IMR-90 (cell line): ENCODE results near the gene MICAL3. TPM values are rescaled to one million over a fixed set of nuclear protein-coding genes. Genes with fewer than 3 reads are reported as not detected.

Experiments used
- ATAC-seq: fragments of 200-7000 bp; cut with Tn5 transposase; 2 replicates; pipeline ENCODE4 v1.9.1; 2020; ENCODE audit warnings: low read depth, mild to moderate bottlenecking, moderate library complexity
- BruUV-seq: library from RNA; stranded (reverse); fragments of 400-500 nt; replicated peaks from 2 replicates; lab custom pipeline; 2021; lab: Mats Ljungman, UMichigan
- CTCF ChIA-PET: fragments of 300-600 bp; formaldehyde crosslinking; extraction: SDS; loops from one replicate; lab custom pipeline; 2021; ENCODE audit warnings: antibody characterized with exemption; lab: Yijun Ruan, JAX
- POLR2A ChIA-PET: fragments of 300-600 bp; sonication (Branson Sonifier 250); formaldehyde crosslinking; loops from one replicate; lab custom pipeline; 2022; ENCODE audit warnings: antibody characterized with exemption; ENCODE audit not compliant: unreplicated experiment; lab: Charles Lee
- DNase-seq: peaks from one replicate; pipeline ENCODE4 v3.0.0; 2013
- H2AFZ ChIP-seq: replicated peaks from 2 replicates; pipeline ENCODE3; 2013; ENCODE audit warnings: low read length, mild to moderate bottlenecking; ENCODE audit not compliant: poor library complexity
- H2AK5ac ChIP-seq: 2 replicates; pipeline ENCODE4 v1.6.1; 2013; ENCODE audit warnings: low read depth, low read length, inconsistent platforms
- H2AK9ac ChIP-seq: replicated peaks from 2 replicates; pipeline ENCODE3; 2013; ENCODE audit warnings: mild to moderate bottlenecking, low read depth, low read length, moderate library complexity; ENCODE audit not compliant: poor library complexity
- H2BK120ac ChIP-seq: 2 replicates; pipeline ENCODE4 v1.6.1; 2013; ENCODE audit warnings: low read depth, low read length, inconsistent platforms
- H2BK15ac ChIP-seq: 3 replicates; pipeline ENCODE4 v1.6.1; 2013; ENCODE audit warnings: low read depth, low read length, inconsistent platforms
- H2BK20ac ChIP-seq: 2 replicates; pipeline ENCODE4 v1.6.1; 2013; ENCODE audit warnings: low read depth, mild to moderate bottlenecking, inconsistent platforms, low read length, moderate library complexity
- H2BK5ac ChIP-seq: 2 replicates; pipeline ENCODE4 v1.6.1; 2013; ENCODE audit warnings: mild to moderate bottlenecking, low read depth, low read length, inconsistent platforms; ENCODE audit not compliant: poor library complexity, severe bottlenecking
- H3K14ac ChIP-seq: replicated peaks from 2 replicates; pipeline ENCODE4 v1.6.1; 2013; ENCODE audit warnings: low read depth, low read length, inconsistent platforms
- H3K18ac ChIP-seq: 2 replicates; pipeline ENCODE4 v1.6.1; 2013; ENCODE audit warnings: low read depth, low read length, control low read depth
- H3K23ac ChIP-seq: 2 replicates; pipeline ENCODE4 v1.6.1; 2013; ENCODE audit warnings: low read depth, low read length, inconsistent platforms
- H3K27ac ChIP-seq: 2 replicates; pipeline ENCODE4 v1.5.1; 2013; ENCODE audit warnings: mild to moderate bottlenecking, control low read depth, low read length; ENCODE audit not compliant: insufficient read depth
- H3K27me3 ChIP-seq: 2 replicates; pipeline ENCODE4 v1.6.1; 2013; ENCODE audit warnings: low read length; ENCODE audit not compliant: control insufficient read depth, insufficient read depth
- H3K36me3 ChIP-seq: 2 replicates; pipeline ENCODE4 v1.6.1; 2013; ENCODE audit warnings: low read length, mixed read lengths; ENCODE audit not compliant: control insufficient read depth, insufficient read depth
- H3K4ac ChIP-seq: 2 replicates; pipeline ENCODE4 v1.6.1; 2013; ENCODE audit warnings: low read depth, low read length, inconsistent platforms
- H3K4me1 ChIP-seq: 2 replicates; pipeline ENCODE4 v1.6.1; 2013; ENCODE audit warnings: low read length, mixed read lengths; ENCODE audit not compliant: control insufficient read depth, insufficient read depth
- H3K4me2 ChIP-seq: 2 replicates; pipeline ENCODE4 v1.6.1; 2013; ENCODE audit warnings: low read depth, mild to moderate bottlenecking, control low read depth, low read length, moderate library complexity
- H3K4me3 ChIP-seq: 2 replicates; pipeline ENCODE4 v1.5.1; 2013; ENCODE audit warnings: low read depth, mild to moderate bottlenecking, control low read depth, low read length, moderate library complexity; ENCODE audit not compliant: insufficient read depth
- H3K56ac ChIP-seq: 2 replicates; pipeline ENCODE4 v1.6.1; 2013; ENCODE audit warnings: low read length, inconsistent platforms; ENCODE audit not compliant: insufficient read depth; ENCODE audit errors: extremely low read depth
- H3K79me1 ChIP-seq, 2 experiments: 2 replicates each; pipeline ENCODE4 v1.6.1; 2013; ENCODE audit warnings: low read length in 2 of 2, inconsistent platforms in 1 of 2, low read depth in 1 of 2
- H3K9ac ChIP-seq: 2 replicates; pipeline ENCODE4 v1.6.1; 2013; ENCODE audit warnings: low read depth, low read length, control low read depth
- H3K9me1 ChIP-seq: 2 replicates; pipeline ENCODE4 v1.6.1; 2013; ENCODE audit warnings: low read length, inconsistent platforms; ENCODE audit not compliant: insufficient read depth
- H3K9me3 ChIP-seq: 2 replicates; pipeline ENCODE4 v1.6.1; 2013; ENCODE audit warnings: low read length; ENCODE audit not compliant: control insufficient read depth, insufficient read depth
- H4K20me1 ChIP-seq: 2 replicates; pipeline ENCODE4 v1.6.1; 2013; ENCODE audit warnings: low read length, inconsistent platforms; ENCODE audit not compliant: insufficient read depth
- H4K5ac ChIP-seq: 2 replicates; pipeline ENCODE4 v1.6.1; 2013; ENCODE audit warnings: mild to moderate bottlenecking, low read depth, low read length, control low read depth
- H4K8ac ChIP-seq, 2 experiments: 2 replicates each; pipeline ENCODE4 v1.6.1; 2013; ENCODE audit warnings: low read depth in 2 of 2, low read length in 2 of 2, control low read depth in 1 of 2, inconsistent platforms in 1 of 2
- H4K91ac ChIP-seq: 2 replicates; pipeline ENCODE4 v1.6.1; 2013; ENCODE audit warnings: low read depth, low read length, inconsistent platforms; ENCODE audit not compliant: insufficient read depth
- CHD1 ChIP-seq: IDR thresholded peaks from 2 replicates; pipeline ENCODE4 v1.6.1; 2012; ENCODE audit warnings: low read depth, low read length, improper control_type of control experiment
- MXI1 ChIP-seq: IDR thresholded peaks from 2 replicates; pipeline ENCODE4 v1.6.1; 2012; ENCODE audit warnings: low read depth, mild to moderate bottlenecking, low read length, moderate library complexity, borderline replicate concordance
- POLR2A ChIP-seq: IDR thresholded peaks from 2 replicates; pipeline ENCODE4 v1.6.1; 2012; ENCODE audit warnings: mild to moderate bottlenecking, low read depth, low read length
- RAD21 ChIP-seq: IDR thresholded peaks from 2 replicates; pipeline ENCODE4 v1.6.1; 2012; ENCODE audit warnings: low read length, improper control_type of control experiment
- RFX5 ChIP-seq: IDR thresholded peaks from 2 replicates; pipeline ENCODE4 v1.8.0; 2012; ENCODE audit warnings: low read depth, mild to moderate bottlenecking, low read length, moderate library complexity
- SMC3 ChIP-seq: fragments of 150-350 bp; IDR thresholded peaks from 2 replicates; pipeline ENCODE4 v1.6.1; 2016; ENCODE audit warnings: low read depth, mild to moderate bottlenecking, antibody characterized with exemption, low read length, moderate library complexity
- WGBS, 2 experiments: methylation state at CpG; one replicate each; pipeline versions ENCODE4 v1.1.5 to v1.1.7; 2013; ENCODE audit warnings: missing lambda C conversion rate in 2 of 2; ENCODE audit not compliant: insufficient read length in 1 of 2; ENCODE audit errors: extremely low coverage in 2 of 2; 5-methylcytosine and 5-hydroxymethylcytosine counted together
- dilution Hi-C: fragments of 300-500 bp; cut with HindIII; formaldehyde crosslinking; loops from one replicate; pipeline ENCODE4 v1.14.3; 2018; ENCODE audit warnings: low sequenced_read_pairs; ENCODE audit not compliant: unreplicated experiment
- in situ Hi-C: fragments of 300-500 bp; cut with MboI; formaldehyde crosslinking; loops from 3 replicates; pipeline ENCODE4 v1.14.3; 2019; ENCODE audit warnings: low sequenced_read_pairs, inconsistent platforms, mixed read lengths
- intact Hi-C: fragments of 100-400 bp; cut with micrococcal nuclease; formaldehyde crosslinking; loops from 2 replicates; pipeline ENCODE4 v1.10.0; 2022
- polyA plus RNA-seq, 3 experiments: library from polyadenylated mRNA; depleted of rRNA; stranded (reverse); fragments of >200 nt; gene quantifications; 2 replicates each; pipeline ENCODE4 v1.2.3, GENCODE V29; 2012; ENCODE audit warnings: low replicate concordance in 1 of 3
- total RNA-seq: library from RNA; depleted of rRNA; stranded (reverse); fragments of >200 nt; gene quantifications from 2 replicates; pipeline ENCODE4 v1.2.3, GENCODE V29; 2012
- TF ChIP-seq, protein P1 (sequence below): fragments of 150-350 bp; IDR thresholded peaks from 2 replicates; pipeline ENCODE4 v1.6.1; 2016; ENCODE audit warnings: low read depth, mild to moderate bottlenecking, low read length, moderate library complexity, borderline replicate concordance
- TF ChIP-seq, protein P2 (sequence below): fragments of 150-350 bp; IDR thresholded peaks from 2 replicates; pipeline ENCODE4 v1.6.1; 2017; ENCODE audit warnings: mild to moderate bottlenecking, antibody characterized with exemption, low read length, low read depth
- TF ChIP-seq, protein P3 (sequence below): conservative IDR thresholded peaks from 2 replicates; pipeline ENCODE4 v1.5.1; 2012; ENCODE audit warnings: mild to moderate bottlenecking, low read depth, low read length, improper control_type of control experiment

MICAL3 gene
- total and polyA plus RNA-seq, 2 of the 4 experiments (the other 2 are of a cell fraction): 17.6 to 26.8 TPM

DNA sequence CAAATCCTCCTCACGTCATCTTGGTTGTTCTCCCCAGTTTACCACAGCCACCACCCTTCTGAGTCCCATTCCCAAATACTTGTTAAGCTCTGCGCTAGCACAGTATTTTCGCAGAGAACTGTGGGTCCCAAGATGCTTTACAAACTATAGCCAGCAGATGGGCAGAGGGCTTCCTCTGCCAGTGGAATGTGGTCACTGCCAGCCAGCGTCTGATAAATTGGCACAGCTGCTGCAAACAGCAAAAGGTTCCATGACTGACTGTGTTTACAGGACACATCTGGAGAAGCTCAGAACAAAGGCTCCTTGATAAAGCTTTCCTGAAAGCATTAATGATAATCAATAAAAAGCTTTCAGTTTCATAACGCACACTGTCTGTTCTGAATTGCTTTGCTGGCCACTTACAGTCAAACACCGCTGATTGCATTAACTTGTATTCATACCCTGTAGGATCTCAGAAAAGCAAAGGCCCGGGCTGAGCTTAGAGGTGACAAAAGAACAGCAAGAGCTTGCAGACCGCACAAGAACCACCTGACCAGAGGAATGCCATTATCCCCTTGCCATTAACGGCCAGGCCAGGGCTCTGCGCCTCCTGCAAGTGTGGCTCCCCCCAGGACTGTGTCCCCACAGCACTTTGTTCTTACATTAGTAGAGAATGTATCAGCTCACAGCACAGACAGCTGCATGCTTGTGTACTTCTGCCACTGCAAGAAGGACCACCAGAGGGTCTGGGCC is 120.6 kb downstream of the MICAL3 start:
- Histone ChIP-seq H3K36me3 (peaks cover 30% of the 10 kb centered on the region), H3K23ac (no peak overlapping the region), H2AK5ac (no peak overlapping the region), H3K18ac (no peak overlapping the region), H2BK15ac (no peak overlapping the region), H3K27ac (no peak overlapping the region), H2BK5ac (no peak overlapping the region), H3K4ac (no peak overlapping the region), H3K14ac (no peak overlapping the region), H3K4me2 (no peak overlapping the region), H4K20me1 (0 out of 2 replicates have a peak, but pooled peaks cover 4% of the 10 kb centered on the region), H3K4me3 (no peak overlapping the region), H2AFZ (no peak overlapping the region), H2BK20ac (no peak overlapping the region), H4K5ac (no peak overlapping the region), H3K9me1 (peaks cover 38% of the 10 kb centered on the region), H3K79me1 (peaks cover 43 to 69% of the 10 kb centered on the region in 2 experiments), H3K9ac (no peak overlapping the region), H2BK120ac (no peak overlapping the region), H2AK9ac (no peak overlapping the region), H3K9me3 (no peaks in the 10 kb centered on the region), H4K8ac (no peak overlapping the region), H3K27me3 (no peaks in the 10 kb centered on the region), H3K56ac (no peak overlapping the region), H3K4me1 (peaks cover 2% of the 10 kb centered on the region; the same call in 1 of the 2 replicates), H4K91ac (no peak overlapping the region)
- ATAC-seq (0 out of 2 replicates have a peak, but pooled peaks have one; percentile 11), DNase-seq (no peak)
- TF ChIP-seq, protein P1, sequence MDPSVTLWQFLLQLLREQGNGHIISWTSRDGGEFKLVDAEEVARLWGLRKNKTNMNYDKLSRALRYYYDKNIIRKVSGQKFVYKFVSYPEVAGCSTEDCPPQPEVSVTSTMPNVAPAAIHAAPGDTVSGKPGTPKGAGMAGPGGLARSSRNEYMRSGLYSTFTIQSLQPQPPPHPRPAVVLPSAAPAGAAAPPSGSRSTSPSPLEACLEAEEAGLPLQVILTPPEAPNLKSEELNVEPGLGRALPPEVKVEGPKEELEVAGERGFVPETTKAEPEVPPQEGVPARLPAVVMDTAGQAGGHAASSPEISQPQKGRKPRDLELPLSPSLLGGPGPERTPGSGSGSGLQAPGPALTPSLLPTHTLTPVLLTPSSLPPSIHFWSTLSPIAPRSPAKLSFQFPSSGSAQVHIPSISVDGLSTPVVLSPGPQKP: no peak
- no peak for TF ChIP-seq SMC3
- TF ChIP-seq, protein P2, sequence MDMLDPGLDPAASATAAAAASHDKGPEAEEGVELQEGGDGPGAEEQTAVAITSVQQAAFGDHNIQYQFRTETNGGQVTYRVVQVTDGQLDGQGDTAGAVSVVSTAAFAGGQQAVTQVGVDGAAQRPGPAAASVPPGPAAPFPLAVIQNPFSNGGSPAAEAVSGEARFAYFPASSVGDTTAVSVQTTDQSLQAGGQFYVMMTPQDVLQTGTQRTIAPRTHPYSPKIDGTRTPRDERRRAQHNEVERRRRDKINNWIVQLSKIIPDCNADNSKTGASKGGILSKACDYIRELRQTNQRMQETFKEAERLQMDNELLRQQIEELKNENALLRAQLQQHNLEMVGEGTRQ: no peak
- TF ChIP-seq CHD1: no peak
- TF ChIP-seq, protein P3, sequence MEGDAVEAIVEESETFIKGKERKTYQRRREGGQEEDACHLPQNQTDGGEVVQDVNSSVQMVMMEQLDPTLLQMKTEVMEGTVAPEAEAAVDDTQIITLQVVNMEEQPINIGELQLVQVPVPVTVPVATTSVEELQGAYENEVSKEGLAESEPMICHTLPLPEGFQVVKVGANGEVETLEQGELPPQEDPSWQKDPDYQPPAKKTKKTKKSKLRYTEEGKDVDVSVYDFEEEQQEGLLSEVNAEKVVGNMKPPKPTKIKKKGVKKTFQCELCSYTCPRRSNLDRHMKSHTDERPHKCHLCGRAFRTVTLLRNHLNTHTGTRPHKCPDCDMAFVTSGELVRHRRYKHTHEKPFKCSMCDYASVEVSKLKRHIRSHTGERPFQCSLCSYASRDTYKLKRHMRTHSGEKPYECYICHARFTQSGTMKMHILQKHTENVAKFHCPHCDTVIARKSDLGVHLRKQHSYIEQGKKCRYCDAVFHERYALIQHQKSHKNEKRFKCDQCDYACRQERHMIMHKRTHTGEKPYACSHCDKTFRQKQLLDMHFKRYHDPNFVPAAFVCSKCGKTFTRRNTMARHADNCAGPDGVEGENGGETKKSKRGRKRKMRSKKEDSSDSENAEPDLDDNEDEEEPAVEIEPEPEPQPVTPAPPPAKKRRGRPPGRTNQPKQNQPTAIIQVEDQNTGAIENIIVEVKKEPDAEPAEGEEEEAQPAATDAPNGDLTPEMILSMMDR: no peak
- no peak for TF ChIP-seq POLR2A
- TF ChIP-seq MXI1: no peak
- TF ChIP-seq RAD21: no peak
- TF ChIP-seq RFX5: no peak
- in situ Hi-C loops: loop anchor here (5.0 kb wide), 1 partner anchor 164 kb away; no protein-coding TSS in a partner anchor
- CTCF ChIA-PET: interaction anchor here (0.7 to 1.4 kb wide), 3 partner anchors 15 to 173 kb away, joined by 3 to 5 read pairs (median 3); no protein-coding TSS in a partner anchor
- BruUV-seq: no TSS peak
- POLR2A ChIA-PET: no interaction called here
- intact Hi-C loops: no loop called here
- dilution Hi-C loops: no loop called here
- 44% methylated on average over 3 of the region's 10 CpGs; no CpG with 5 or more reads in 1 of the 2 experiments for WGBS, 2 experiments
